ENCODE measurements around the gene PRND. TPM values are rescaled to one million over a fixed set of nuclear protein-coding genes. Genes with fewer than 3 reads are reported as not detected.

The PRND gene
- total RNA-seq, 1 donor from 2014 or later, result 371 TPM

- peaks cover 33% of the 10 kb centered on the region for H3K36me3 Mint-ChIP-seq (ENCODE audit: low read depth, unreplicated experiment)
- H3K4me1 Mint-ChIP-seq (ENCODE audit: unreplicated experiment), result peaks cover 3% of the 10 kb centered on the region
- peaks cover 23% of the 10 kb centered on the region for H3K9me3 Mint-ChIP-seq (ENCODE audit: unreplicated experiment)
- H3K4me3 Mint-ChIP-seq (ENCODE audit: unreplicated experiment), result no peak overlapping the region
- TF ChIP-seq CTCF (IDR thresholded peaks at IDR 0.05; ENCODE audit: unreplicated experiment), result no peak
- no peak for DNase-seq (ENCODE audit: low spot score)
- H3K27me3 Mint-ChIP-seq (ENCODE audit: unreplicated experiment), result peaks cover 3% of the 10 kb centered on the region
- H3K27ac Mint-ChIP-seq (ENCODE audit: unreplicated experiment), result no peak overlapping the region
Measured at GRCh38 chr20:4773736-4774135, 52.0 kb downstream of the PRND start.

- no peak overlapping the region for H3K4me3 Mint-ChIP-seq (ENCODE audit: unreplicated experiment)
- peaks cover under 1% of the 10 kb centered on the region for H3K4me1 Mint-ChIP-seq (ENCODE audit: unreplicated experiment)
- peaks cover 23% of the 10 kb centered on the region for H3K9me3 Mint-ChIP-seq (ENCODE audit: unreplicated experiment)
- no peak overlapping the region for H3K27ac Mint-ChIP-seq (ENCODE audit: unreplicated experiment)
- TF ChIP-seq CTCF (IDR thresholded peaks at IDR 0.05; ENCODE audit: unreplicated experiment), result no peak
- DNase-seq (ENCODE audit: low spot score), result no peak
- peaks cover under 1% of the 10 kb centered on the region for H3K27me3 Mint-ChIP-seq (ENCODE audit: unreplicated experiment)
- H3K36me3 Mint-ChIP-seq (ENCODE audit: low read depth, unreplicated experiment), result peaks cover 32% of the 10 kb centered on the region
Measured at GRCh38 chr20:4774207-4774606, 52.5 kb downstream of the PRND start.

DNA sequence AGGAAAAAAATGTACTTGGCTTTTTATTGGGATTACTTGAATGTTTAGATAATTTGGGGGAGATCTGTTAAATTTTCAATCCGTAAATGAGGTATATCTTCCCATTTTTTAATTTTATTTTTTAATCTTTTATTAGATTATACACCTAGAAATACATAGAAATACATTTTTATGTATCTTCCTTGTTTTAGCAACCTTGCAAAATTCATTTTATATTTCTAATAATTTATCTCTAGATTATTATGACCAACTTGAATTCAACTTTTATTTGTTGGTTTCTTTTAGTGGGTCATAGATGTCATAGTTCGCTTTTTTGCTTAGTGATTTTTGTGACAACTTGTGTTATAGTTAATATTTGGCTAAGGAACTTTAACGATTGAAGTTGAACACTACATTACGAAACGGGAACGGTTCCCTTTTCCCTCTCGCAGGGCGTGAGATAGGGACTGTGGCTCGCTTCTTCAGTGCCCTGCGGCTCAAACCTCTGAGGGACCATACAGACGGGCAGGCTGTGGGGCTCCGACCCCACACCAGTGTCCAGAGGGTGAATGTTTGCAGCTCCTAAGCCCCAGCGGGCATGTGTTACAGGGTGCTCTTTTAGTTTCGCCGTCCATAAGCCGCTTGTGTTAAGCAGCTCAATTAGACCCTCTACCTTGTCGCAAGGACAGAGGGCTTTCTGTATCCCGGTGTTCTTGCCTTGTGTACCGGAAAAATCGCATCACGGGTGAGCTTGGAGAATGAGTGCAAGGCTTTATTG is 53.8 kb downstream of the PRND start:
- DNase-seq (ENCODE audit: low spot score), result no peak
- Mint-ChIP-seq H3K4me1 (ENCODE audit: unreplicated experiment) (peaks cover 9% of the 10 kb centered on the region), H3K27me3 (ENCODE audit: unreplicated experiment) (no peaks in the 10 kb centered on the region), H3K9me3 (ENCODE audit: unreplicated experiment) (peaks cover 23% of the 10 kb centered on the region), H3K4me3 (ENCODE audit: unreplicated experiment) (no peak overlapping the region), H3K36me3 (ENCODE audit: low read depth, unreplicated experiment) (peaks cover 35% of the 10 kb centered on the region), H3K27ac (ENCODE audit: unreplicated experiment) (no peak overlapping the region)
- TF ChIP-seq CTCF (IDR thresholded peaks at IDR 0.05; ENCODE audit: unreplicated experiment), result no peak

DNA sequence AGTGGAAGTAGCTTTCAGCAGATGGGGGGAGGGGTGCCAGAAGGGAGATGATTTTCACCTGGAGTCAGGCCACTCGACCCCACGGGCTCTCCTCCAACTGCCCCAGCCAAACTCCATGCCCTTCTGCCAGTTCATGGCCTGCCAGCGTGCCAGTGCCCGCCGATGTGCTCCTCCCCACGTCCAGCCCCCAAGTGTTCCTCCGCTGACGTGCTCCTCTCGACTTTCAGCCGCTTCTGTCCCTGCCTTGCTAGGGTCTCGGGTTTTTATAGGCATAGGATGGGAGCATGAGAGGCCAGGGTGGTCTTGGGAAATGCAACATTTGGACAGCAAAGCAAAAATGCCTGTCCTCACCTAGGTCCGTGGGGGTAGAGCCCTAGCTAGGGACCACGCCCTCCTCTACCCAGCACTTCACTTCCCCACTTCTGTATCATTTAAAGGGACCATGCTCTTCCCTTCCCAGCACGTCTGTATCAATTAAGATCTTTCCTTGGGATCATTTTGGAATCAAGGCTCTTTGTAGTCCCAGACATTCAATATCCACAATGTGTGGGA is 54.4 kb downstream of the PRND start:
- peaks cover 32% of the 10 kb centered on the region for H3K36me3 Mint-ChIP-seq (ENCODE audit: low read depth, unreplicated experiment)
- H3K4me3 Mint-ChIP-seq (ENCODE audit: unreplicated experiment), result no peak overlapping the region
- peaks cover 17% of the 10 kb centered on the region for H3K9me3 Mint-ChIP-seq (ENCODE audit: unreplicated experiment)
- DNase-seq (ENCODE audit: low spot score), result no peak
- no peak for TF ChIP-seq CTCF (IDR thresholded peaks at IDR 0.05; ENCODE audit: unreplicated experiment)
- H3K4me1 Mint-ChIP-seq (ENCODE audit: unreplicated experiment), result peaks cover 11% of the 10 kb centered on the region
- H3K27me3 Mint-ChIP-seq (ENCODE audit: unreplicated experiment), result no peaks in the 10 kb centered on the region
- H3K27ac Mint-ChIP-seq (ENCODE audit: unreplicated experiment), result no peak overlapping the region

Other genes with a start within 250 kb of the PRND start
- 157 TPM for gene PRNP, start 35.5 kb upstream of the PRND start, total RNA-seq (ENCODE audit: unreplicated experiment)
- gene RASSF2, start 101.7 kb downstream of the PRND start, total RNA-seq (ENCODE audit: unreplicated experiment), result 229 TPM